ENCODE data around the gene NOS3.

The NOS3 gene

GRCh38 chr7:151061213-151062110 lies 70.6 kb downstream of the NOS3 start:
- Histone ChIP-seq H3K27ac (ENCODE audit: low read length) (no peak overlapping the region), H3K9ac (ENCODE audit: low read length) (no peak overlapping the region), H3K27me3 (ENCODE audit: control insufficient read depth, insufficient read depth, low read length) (peaks cover 31% of the 10 kb centered on the region), H3K9me3 (ENCODE audit: control insufficient read depth, low read depth, low read length) (no peaks in the 10 kb centered on the region), H3K36me3 (ENCODE audit: control insufficient read depth, low read depth, low read length) (peaks cover 10% of the 10 kb centered on the region), H3K4me3 (ENCODE audit: low read length) (peak overlapping the region; percentile 78), H3K4me1 (ENCODE audit: control insufficient read depth, low read depth, low read length) (peaks cover 31% of the 10 kb centered on the region)

DNA sequence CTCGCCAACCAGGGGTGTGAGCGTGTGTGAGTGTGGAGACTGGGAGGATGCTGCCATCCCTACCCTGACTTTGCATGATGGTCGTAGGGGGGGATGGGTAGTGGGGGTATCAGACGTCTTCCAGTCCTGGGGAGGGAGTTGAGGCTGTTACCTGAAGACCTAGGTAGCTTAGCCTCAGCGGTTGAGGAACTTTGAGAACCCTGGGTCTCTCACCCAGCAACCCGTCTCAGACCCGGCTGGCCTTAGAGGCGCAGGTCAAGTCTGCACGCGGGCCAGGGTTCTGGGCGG lies 71.2 kb downstream of the NOS3 start:
- Histone ChIP-seq H3K9ac (ENCODE audit: low read length) (no peak overlapping the region), H3K9me3 (ENCODE audit: control insufficient read depth, low read depth, low read length) (no peaks in the 10 kb centered on the region), H3K36me3 (ENCODE audit: control insufficient read depth, low read depth, low read length) (peaks cover 10% of the 10 kb centered on the region), H3K27ac (ENCODE audit: low read length) (no peak overlapping the region), H3K4me1 (ENCODE audit: control insufficient read depth, low read depth, low read length) (peaks cover 28% of the 10 kb centered on the region), H3K4me3 (ENCODE audit: low read length) (peak overlapping the region; percentile 37), H3K27me3 (ENCODE audit: control insufficient read depth, insufficient read depth, low read length) (peaks cover 25% of the 10 kb centered on the region)

GRCh38 chr7:151062399-151063211 lies 71.8 kb downstream of the NOS3 start:
- Histone ChIP-seq H3K9ac (ENCODE audit: low read length) (peak overlapping the region; percentile 19), H3K4me3 (ENCODE audit: low read length) (peak overlapping the region; percentile 52)

DNA sequence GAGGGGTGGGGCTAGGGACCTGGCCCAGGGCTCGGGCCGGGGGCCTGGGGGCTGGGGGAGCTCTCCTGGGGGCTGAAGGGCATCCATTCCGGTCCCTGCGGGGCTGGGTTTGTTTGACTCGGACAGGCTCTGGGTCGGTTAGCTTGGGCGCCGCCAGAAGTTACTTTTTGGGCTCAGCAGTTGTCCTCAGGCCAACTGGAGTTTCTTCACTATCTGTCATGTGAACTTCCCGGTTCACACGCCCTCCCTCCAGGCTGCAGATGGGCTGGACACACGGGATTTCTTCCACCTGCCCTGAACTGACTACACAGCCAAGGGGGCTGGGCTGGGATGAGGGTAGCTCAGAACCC lies 72.4 kb downstream of the NOS3 start:
- Histone ChIP-seq H3K4me3 (ENCODE audit: low read length) (peak overlapping the region; percentile 51), H3K4me1 (ENCODE audit: control insufficient read depth, low read depth, low read length) (peaks cover 25% of the 10 kb centered on the region), H3K27ac (ENCODE audit: low read length) (no peak overlapping the region), H3K9me3 (ENCODE audit: control insufficient read depth, low read depth, low read length) (no peaks in the 10 kb centered on the region), H3K36me3 (ENCODE audit: control insufficient read depth, low read depth, low read length) (peaks cover 19% of the 10 kb centered on the region), H3K27me3 (ENCODE audit: control insufficient read depth, insufficient read depth, low read length) (peaks cover 21% of the 10 kb centered on the region), H3K9ac (ENCODE audit: low read length) (no peak overlapping the region)

More at GRCh38 chr7:151062399-151063211, 71.8 kb downstream of the NOS3 start:
- no peaks in the 10 kb centered on the region for H3K9me3 ChIP-seq (ENCODE audit: control insufficient read depth, low read depth, low read length)
- H3K4me1 ChIP-seq (ENCODE audit: control insufficient read depth, low read depth, low read length) = peaks cover 25% of the 10 kb centered on the region
- H3K27ac ChIP-seq (ENCODE audit: low read length) = no peak overlapping the region
- peaks cover 14% of the 10 kb centered on the region for H3K36me3 ChIP-seq (ENCODE audit: control insufficient read depth, low read depth, low read length)
- peaks cover 21% of the 10 kb centered on the region for H3K27me3 ChIP-seq (ENCODE audit: control insufficient read depth, insufficient read depth, low read length)

All from iPS-18a (cell line).